Measurements from ENCODE around the gene NDST4. TPM values are rescaled to one million over a fixed set of nuclear protein-coding genes. Genes with fewer than 3 reads are reported as not detected.
A peak's percentile ranks its signal among the peaks of the same experiment; 100 is the strongest.

NDST4 gene
- total and polyA plus RNA-seq, 2 donors (not counting 1 experiment from before 2014, with no cell fraction given) = not detected

DNA sequence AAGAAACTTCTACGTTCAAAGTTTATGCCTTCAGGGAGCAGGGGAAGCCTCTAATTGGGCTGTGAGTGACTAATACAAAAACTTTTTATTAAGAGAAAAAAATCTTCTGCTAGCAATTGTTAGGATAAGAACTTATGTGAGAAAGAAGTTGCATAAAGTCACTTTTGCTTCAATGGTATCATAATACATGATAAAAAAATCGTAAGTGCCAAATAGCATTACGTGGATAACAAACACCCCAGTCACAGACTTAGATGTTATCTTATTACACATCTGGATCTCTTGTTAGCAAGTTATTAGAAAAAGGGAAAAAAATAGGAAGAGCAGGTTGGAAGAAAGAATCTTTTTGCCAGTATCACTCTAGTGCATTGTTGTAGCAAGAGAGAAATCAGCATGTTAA is 4.2 kb upstream of the NDST4 start:
- no peaks in the 10 kb centered on the region for H3K79me2 ChIP-seq (ENCODE audit: control insufficient read depth, insufficient read depth, low read length)
- H3K27me3 ChIP-seq (ENCODE audit: control insufficient read depth, insufficient read depth, low read length) = no peaks in the 10 kb centered on the region
- H3K27ac ChIP-seq (ENCODE audit: insufficient read depth, low read length) = no peak overlapping the region
- H4K20me1 ChIP-seq (ENCODE audit: control insufficient read depth, extremely low read depth, insufficient read depth, low read length) = no peaks in the 10 kb centered on the region
- no peak overlapping the region for H2AFZ ChIP-seq (ENCODE audit: low read length)
- no peaks in the 10 kb centered on the region for H3K9me3 ChIP-seq (ENCODE audit: control insufficient read depth, insufficient read depth, low read depth, low read length)
- H3K4me1 ChIP-seq (ENCODE audit: control insufficient read depth, extremely low read depth, insufficient read depth, low read length) = no peaks in the 10 kb centered on the region
- H3K4me3 ChIP-seq (replicated peaks in 1 of 4; ENCODE audit: control extremely low read depth in 1 of 4, insufficient read depth in 1 of 4, low read depth in 3 of 4, low read length in 4 of 4) = no peak overlapping the region
- H3K36me3 ChIP-seq (ENCODE audit: control insufficient read depth, insufficient read depth, low read length) = no peaks in the 10 kb centered on the region
- H3K9ac ChIP-seq (ENCODE audit: insufficient read depth, low read length) = no peak overlapping the region
- no peak for DNase-seq (ENCODE audit: low read depth in 2 of 2)
- no peak overlapping the region for H3K4me2 ChIP-seq (ENCODE audit: extremely low read depth, insufficient read depth, low read length)
- TF ChIP-seq, protein P1, sequence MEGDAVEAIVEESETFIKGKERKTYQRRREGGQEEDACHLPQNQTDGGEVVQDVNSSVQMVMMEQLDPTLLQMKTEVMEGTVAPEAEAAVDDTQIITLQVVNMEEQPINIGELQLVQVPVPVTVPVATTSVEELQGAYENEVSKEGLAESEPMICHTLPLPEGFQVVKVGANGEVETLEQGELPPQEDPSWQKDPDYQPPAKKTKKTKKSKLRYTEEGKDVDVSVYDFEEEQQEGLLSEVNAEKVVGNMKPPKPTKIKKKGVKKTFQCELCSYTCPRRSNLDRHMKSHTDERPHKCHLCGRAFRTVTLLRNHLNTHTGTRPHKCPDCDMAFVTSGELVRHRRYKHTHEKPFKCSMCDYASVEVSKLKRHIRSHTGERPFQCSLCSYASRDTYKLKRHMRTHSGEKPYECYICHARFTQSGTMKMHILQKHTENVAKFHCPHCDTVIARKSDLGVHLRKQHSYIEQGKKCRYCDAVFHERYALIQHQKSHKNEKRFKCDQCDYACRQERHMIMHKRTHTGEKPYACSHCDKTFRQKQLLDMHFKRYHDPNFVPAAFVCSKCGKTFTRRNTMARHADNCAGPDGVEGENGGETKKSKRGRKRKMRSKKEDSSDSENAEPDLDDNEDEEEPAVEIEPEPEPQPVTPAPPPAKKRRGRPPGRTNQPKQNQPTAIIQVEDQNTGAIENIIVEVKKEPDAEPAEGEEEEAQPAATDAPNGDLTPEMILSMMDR (conservative IDR thresholded peaks at IDR 0.05 in 1 of 2, IDR thresholded peaks at IDR 0.05 in 1 of 2; ENCODE audit: low read depth in 1 of 2, low read length in 2 of 2) = no peak
- TF ChIP-seq EZH2 (IDR thresholded peaks at IDR 0.05; ENCODE audit: low read length, missing control alignments) = no peak

DNA sequence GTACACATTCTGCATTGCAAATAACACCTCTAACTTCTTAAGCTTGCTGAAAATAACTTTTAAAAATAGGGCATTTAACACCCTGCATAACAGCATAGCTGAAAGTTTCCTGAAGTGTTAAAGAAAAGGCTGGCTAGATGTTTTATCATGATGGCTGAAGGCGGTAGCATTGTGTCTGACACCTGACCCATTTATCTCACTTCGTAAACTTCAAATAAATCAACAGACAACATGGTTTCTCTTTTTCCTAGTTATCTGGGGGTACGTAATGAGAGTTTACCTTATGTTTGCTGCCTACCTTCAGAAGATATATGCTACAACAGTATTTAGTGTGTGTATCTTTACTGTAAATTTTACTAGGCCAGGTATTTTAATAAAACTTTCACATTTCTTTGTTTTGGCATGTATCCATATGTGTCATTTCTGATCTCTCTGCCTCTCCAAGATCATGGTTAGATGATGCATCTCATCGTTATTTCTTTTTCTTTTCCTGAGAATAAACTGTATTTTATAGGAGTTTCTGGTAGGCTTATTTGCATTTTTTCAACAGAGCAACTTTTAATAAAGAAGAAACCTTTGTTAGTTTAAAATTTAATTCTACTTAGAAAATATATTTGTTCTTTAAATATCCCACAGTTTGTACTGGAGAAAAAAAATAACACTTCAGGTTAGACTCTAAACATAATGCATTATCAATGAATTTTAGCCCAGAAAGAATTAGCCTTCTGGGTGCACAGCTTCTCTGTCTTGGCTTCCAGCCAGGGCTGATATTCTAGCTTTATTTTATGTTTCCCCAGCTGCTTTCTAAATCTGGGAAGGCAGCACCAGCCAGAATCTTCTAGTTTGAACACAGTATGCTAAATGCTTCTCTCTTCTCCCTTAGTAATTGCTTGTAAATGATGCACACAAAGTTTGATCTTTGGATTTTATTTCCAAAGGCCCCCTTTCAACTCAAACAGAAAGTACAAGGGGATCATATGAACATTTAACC is 2.9 kb downstream of the NDST4 start:
- H3K79me2 ChIP-seq (ENCODE audit: control insufficient read depth, insufficient read depth, low read length) = no peaks in the 10 kb centered on the region
- H4K20me1 ChIP-seq (ENCODE audit: control insufficient read depth, extremely low read depth, insufficient read depth, low read length) = no peaks in the 10 kb centered on the region

DNA sequence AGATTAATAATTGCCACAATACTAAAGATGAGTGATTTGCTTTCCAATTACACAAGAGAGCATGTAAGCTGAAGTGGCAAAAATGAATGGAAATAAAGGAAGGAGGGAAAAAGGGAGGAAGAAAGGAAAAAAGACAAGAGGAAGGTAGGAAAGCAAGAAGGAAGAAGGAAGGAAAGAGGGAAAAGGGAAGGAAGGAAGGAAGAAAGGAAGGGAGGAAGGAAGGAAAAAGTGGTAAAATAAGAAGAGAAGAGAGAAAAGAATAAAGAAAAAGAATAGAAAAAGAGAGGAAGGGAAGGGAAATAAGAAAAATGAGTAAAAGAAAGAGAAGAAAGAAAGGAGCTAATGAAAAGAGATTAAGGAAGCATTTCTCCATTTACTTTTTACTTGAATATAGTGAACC is 4.6 kb downstream of the NDST4 start:
- no peak for DNase-seq (ENCODE audit: low read depth in 2 of 2)
- no peak overlapping the region for H3K27ac ChIP-seq (ENCODE audit: insufficient read depth, low read length)
- H3K9ac ChIP-seq (ENCODE audit: insufficient read depth, low read length) = no peak overlapping the region
- H2AFZ ChIP-seq (ENCODE audit: low read length) = no peak overlapping the region
- no peak overlapping the region for H3K4me3 ChIP-seq (replicated peaks in 1 of 4; ENCODE audit: control extremely low read depth in 1 of 4, insufficient read depth in 1 of 4, low read depth in 3 of 4, low read length in 4 of 4)
- no peaks in the 10 kb centered on the region for H4K20me1 ChIP-seq (ENCODE audit: control insufficient read depth, extremely low read depth, insufficient read depth, low read length)
- no peak overlapping the region for H3K4me2 ChIP-seq (ENCODE audit: extremely low read depth, insufficient read depth, low read length)
- H3K9me3 ChIP-seq (ENCODE audit: control insufficient read depth, insufficient read depth, low read depth, low read length) = no peaks in the 10 kb centered on the region
- H3K4me1 ChIP-seq (ENCODE audit: control insufficient read depth, extremely low read depth, insufficient read depth, low read length) = no peaks in the 10 kb centered on the region
- TF ChIP-seq, protein P1 (conservative IDR thresholded peaks at IDR 0.05 in 1 of 2, IDR thresholded peaks at IDR 0.05 in 1 of 2; ENCODE audit: low read depth in 1 of 2, low read length in 2 of 2) = no peak
- no peak for TF ChIP-seq EZH2 (IDR thresholded peaks at IDR 0.05; ENCODE audit: low read length, missing control alignments)
- H3K27me3 ChIP-seq (ENCODE audit: control insufficient read depth, insufficient read depth, low read length) = no peaks in the 10 kb centered on the region
- no peaks in the 10 kb centered on the region for H3K79me2 ChIP-seq (ENCODE audit: control insufficient read depth, insufficient read depth, low read length)
- H3K36me3 ChIP-seq (ENCODE audit: control insufficient read depth, insufficient read depth, low read length) = no peaks in the 10 kb centered on the region

More for the DNA sequence above, 2.9 kb downstream of the NDST4 start:
- no peak for TF ChIP-seq EZH2 (IDR thresholded peaks at IDR 0.05; ENCODE audit: low read length, missing control alignments)
- TF ChIP-seq, protein P1 (conservative IDR thresholded peaks at IDR 0.05 in 1 of 2, IDR thresholded peaks at IDR 0.05 in 1 of 2; ENCODE audit: low read depth in 1 of 2, low read length in 2 of 2) = no peak
- Histone ChIP-seq H3K4me1 (ENCODE audit: control insufficient read depth, extremely low read depth, insufficient read depth, low read length) (no peaks in the 10 kb centered on the region), H3K27ac (ENCODE audit: insufficient read depth, low read length) (no peak overlapping the region), H3K4me2 (ENCODE audit: extremely low read depth, insufficient read depth, low read length) (no peak overlapping the region), H3K36me3 (ENCODE audit: control insufficient read depth, insufficient read depth, low read length) (no peaks in the 10 kb centered on the region), H3K27me3 (ENCODE audit: control insufficient read depth, insufficient read depth, low read length) (no peaks in the 10 kb centered on the region), H3K9ac (ENCODE audit: insufficient read depth, low read length) (no peak overlapping the region), H2AFZ (ENCODE audit: low read length) (no peak overlapping the region), H3K9me3 (ENCODE audit: control insufficient read depth, insufficient read depth, low read depth, low read length) (no peaks in the 10 kb centered on the region), H3K4me3 (replicated peaks in 1 of 4; ENCODE audit: control extremely low read depth in 1 of 4, insufficient read depth in 1 of 4, low read depth in 3 of 4, low read length in 4 of 4) (no peak overlapping the region)
- peak; percentile 8 to 19 for DNase-seq (ENCODE audit: low read depth in 2 of 2)
